ENCODE data around the gene ARL6IP4.

DNA sequence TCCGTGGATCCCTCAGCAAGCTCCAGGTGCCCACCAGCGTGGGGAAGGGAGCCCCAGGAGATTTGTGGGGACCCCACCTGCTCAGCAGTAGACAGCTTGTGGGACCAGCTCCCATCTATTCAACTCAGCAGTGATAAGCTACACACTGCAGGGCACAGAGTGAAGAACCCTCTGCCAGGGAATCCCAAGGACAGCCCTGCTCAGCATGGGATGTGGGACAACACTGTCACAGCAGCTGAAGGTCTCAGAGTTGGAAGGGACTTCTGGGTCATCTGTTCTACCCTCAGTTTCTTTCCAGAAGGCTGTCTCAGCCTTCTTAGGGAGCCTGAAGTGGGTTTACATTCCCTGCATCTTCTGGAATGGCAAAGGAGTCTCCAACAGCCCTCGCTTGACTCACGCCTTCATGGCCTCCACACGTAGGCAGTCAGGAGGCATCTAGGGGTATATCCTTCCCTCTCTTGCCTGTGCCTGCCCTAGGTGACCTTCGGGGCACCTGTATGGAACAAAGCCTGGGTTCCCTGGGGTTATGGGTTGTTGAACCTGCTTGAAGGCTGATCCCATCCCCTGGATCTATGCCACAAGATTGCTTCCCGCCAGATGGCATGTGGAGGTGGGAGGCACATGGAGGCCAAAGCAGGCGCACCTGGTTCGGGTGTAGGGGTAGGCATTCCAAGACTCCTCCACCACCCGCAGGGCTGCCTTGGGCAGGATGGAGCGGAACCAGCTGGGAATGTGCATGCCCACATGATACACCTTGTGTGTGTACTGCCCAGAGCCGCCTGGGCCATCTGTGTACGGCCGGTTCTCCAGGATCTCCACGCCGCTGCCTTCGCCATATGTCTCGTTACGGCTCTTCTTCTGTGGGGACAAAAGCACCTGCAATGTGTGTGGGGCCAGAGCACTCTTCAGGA is 33.0 kb downstream of the ARL6IP4 start:
- TF ChIP-seq, protein P1, sequence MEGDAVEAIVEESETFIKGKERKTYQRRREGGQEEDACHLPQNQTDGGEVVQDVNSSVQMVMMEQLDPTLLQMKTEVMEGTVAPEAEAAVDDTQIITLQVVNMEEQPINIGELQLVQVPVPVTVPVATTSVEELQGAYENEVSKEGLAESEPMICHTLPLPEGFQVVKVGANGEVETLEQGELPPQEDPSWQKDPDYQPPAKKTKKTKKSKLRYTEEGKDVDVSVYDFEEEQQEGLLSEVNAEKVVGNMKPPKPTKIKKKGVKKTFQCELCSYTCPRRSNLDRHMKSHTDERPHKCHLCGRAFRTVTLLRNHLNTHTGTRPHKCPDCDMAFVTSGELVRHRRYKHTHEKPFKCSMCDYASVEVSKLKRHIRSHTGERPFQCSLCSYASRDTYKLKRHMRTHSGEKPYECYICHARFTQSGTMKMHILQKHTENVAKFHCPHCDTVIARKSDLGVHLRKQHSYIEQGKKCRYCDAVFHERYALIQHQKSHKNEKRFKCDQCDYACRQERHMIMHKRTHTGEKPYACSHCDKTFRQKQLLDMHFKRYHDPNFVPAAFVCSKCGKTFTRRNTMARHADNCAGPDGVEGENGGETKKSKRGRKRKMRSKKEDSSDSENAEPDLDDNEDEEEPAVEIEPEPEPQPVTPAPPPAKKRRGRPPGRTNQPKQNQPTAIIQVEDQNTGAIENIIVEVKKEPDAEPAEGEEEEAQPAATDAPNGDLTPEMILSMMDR (conservative IDR thresholded peaks at IDR 0.05; ENCODE audit: low read depth, low read length) = no peak
- no peak for TF ChIP-seq POLR2A (IDR thresholded peaks at IDR 0.05; ENCODE audit: low read depth, low read length)
- TF ChIP-seq RAD21 (IDR thresholded peaks at IDR 0.05; ENCODE audit: low read length) = no peak
- no peak for TF ChIP-seq MAFK (IDR thresholded peaks at IDR 0.05; ENCODE audit: low read depth, low read length)
- TF ChIP-seq CEBPB (IDR thresholded peaks at IDR 0.05; ENCODE audit: low read depth, low read length) = no peak
- TF ChIP-seq BHLHE40 (IDR thresholded peaks at IDR 0.05; ENCODE audit: low read depth, low read length) = no peak

All from IMR-90 (cell line).